ENCODE results near the gene RIPOR2.
"Not testable (repeated sequence)": the region's sequence is repeated elsewhere in the genome, so short reads cannot be mapped to it uniquely, and the experiment has no call there.

RIPOR2 gene

GRCh38 chr6:24950218-24950941 lies 14.6 kb upstream of the RIPOR2 start:
- FAIRE-seq: no peak

GRCh38 chr6:24949020-24949569 lies 13.3 kb upstream of the RIPOR2 start:
- FAIRE-seq: no peak

- not testable (repeated sequence) for FAIRE-seq
These were observed 12.5 kb upstream of the RIPOR2 start for GRCh38 chr6:24948261-24948660.

GRCh38 chr6:24947636-24948035 lies 11.9 kb upstream of the RIPOR2 start:
- no peak for FAIRE-seq

GRCh38 chr6:24945054-24945453 lies 9.3 kb upstream of the RIPOR2 start:
- FAIRE-seq: no peak

- no peak for FAIRE-seq
These were observed 8.0 kb upstream of the RIPOR2 start for GRCh38 chr6:24943774-24944173.

- FAIRE-seq: no peak
These were observed 4.7 kb upstream of the RIPOR2 start for GRCh38 chr6:24940311-24940917.

- FAIRE-seq: no peak
These were observed 1.0 kb upstream of the RIPOR2 start for GRCh38 chr6:24936641-24937317.

GRCh38 chr6:24933868-24934401 lies 1.8 kb downstream of the RIPOR2 start:
- FAIRE-seq: no peak

GRCh38 chr6:24933266-24933665 lies 2.5 kb downstream of the RIPOR2 start:
- no peak for FAIRE-seq

GRCh38 chr6:24932832-24933231 lies 2.9 kb downstream of the RIPOR2 start:
- no peak for FAIRE-seq

GRCh38 chr6:24931718-24932691 lies 3.8 kb downstream of the RIPOR2 start:
- FAIRE-seq: no peak

GRCh38 chr6:24931296-24931695 lies 4.5 kb downstream of the RIPOR2 start:
- FAIRE-seq: no peak

GRCh38 chr6:24930431-24930871 lies 5.3 kb downstream of the RIPOR2 start:
- FAIRE-seq: no peak

GRCh38 chr6:24929242-24929641 lies 6.5 kb downstream of the RIPOR2 start:
- FAIRE-seq: no peak

GRCh38 chr6:24927985-24928745 lies 7.6 kb downstream of the RIPOR2 start:
- FAIRE-seq: no peak

- no peak for FAIRE-seq
These were observed 8.3 kb downstream of the RIPOR2 start for GRCh38 chr6:24927277-24927955.

GRCh38 chr6:24926647-24927046 lies 9.1 kb downstream of the RIPOR2 start:
- FAIRE-seq: not testable (repeated sequence)

- FAIRE-seq: no peak
These were observed 9.6 kb downstream of the RIPOR2 start for GRCh38 chr6:24926192-24926591.

GRCh38 chr6:24925661-24926060 lies 10.1 kb downstream of the RIPOR2 start:
- FAIRE-seq: no peak

Data from colon (tissue), 2 donors.